ENCODE data around the gene BMP6.

BMP6 gene

GRCh38 chr6:7747433-7747832 is 21.5 kb downstream of the BMP6 start:
- no peak for DNase-seq (ENCODE audit: low read depth in 2 of 2)

- DNase-seq (ENCODE audit: low read depth in 2 of 2) = no peak
Observed at GRCh38 chr6:7747901-7748504, 22.1 kb downstream of the BMP6 start.

GRCh38 chr6:7749478-7749877 is 23.6 kb downstream of the BMP6 start:
- no peak for DNase-seq (ENCODE audit: low read depth in 2 of 2)

GRCh38 chr6:7750197-7750596 is 24.3 kb downstream of the BMP6 start:
- DNase-seq (ENCODE audit: low read depth in 2 of 2) = no peak

GRCh38 chr6:7758456-7758855 is 32.6 kb downstream of the BMP6 start:
- DNase-seq (ENCODE audit: low read depth in 2 of 2) = no peak

GRCh38 chr6:7759320-7759719 is 33.4 kb downstream of the BMP6 start:
- DNase-seq (ENCODE audit: low read depth in 2 of 2) = no peak

GRCh38 chr6:7761051-7761450 is 35.2 kb downstream of the BMP6 start:
- DNase-seq (ENCODE audit: low read depth in 2 of 2) = no peak

GRCh38 chr6:7762760-7763159 is 36.9 kb downstream of the BMP6 start:
- no peak for DNase-seq (ENCODE audit: low read depth in 2 of 2)

- no peak for DNase-seq (ENCODE audit: low read depth in 2 of 2)
Observed at GRCh38 chr6:7763881-7764280, 38.0 kb downstream of the BMP6 start.

GRCh38 chr6:7765575-7766325 is 39.9 kb downstream of the BMP6 start:
- no peak for DNase-seq (ENCODE audit: low read depth in 2 of 2)

GRCh38 chr6:7769702-7770101 is 43.8 kb downstream of the BMP6 start:
- DNase-seq (ENCODE audit: low read depth in 2 of 2) = no peak

GRCh38 chr6:7770111-7770510 is 44.2 kb downstream of the BMP6 start:
- no peak for DNase-seq (ENCODE audit: low read depth in 2 of 2)

GRCh38 chr6:7770601-7771000 is 44.7 kb downstream of the BMP6 start:
- no peak for DNase-seq (ENCODE audit: low read depth in 2 of 2)

- DNase-seq (ENCODE audit: low read depth in 2 of 2) = no peak
Observed at GRCh38 chr6:7773322-7773721, 47.4 kb downstream of the BMP6 start.

GRCh38 chr6:7773914-7774313 is 48.0 kb downstream of the BMP6 start:
- no peak for DNase-seq (ENCODE audit: low read depth in 2 of 2)

GRCh38 chr6:7776509-7776908 is 50.6 kb downstream of the BMP6 start:
- DNase-seq (ENCODE audit: low read depth in 2 of 2) = no peak

- no peak for DNase-seq (ENCODE audit: low read depth in 2 of 2)
Observed at GRCh38 chr6:7777074-7777473, 51.2 kb downstream of the BMP6 start.

GRCh38 chr6:7781240-7781639 is 55.3 kb downstream of the BMP6 start:
- no peak for DNase-seq (ENCODE audit: low read depth in 2 of 2)

- no peak for DNase-seq (ENCODE audit: low read depth in 2 of 2)
Observed at GRCh38 chr6:7784248-7784647, 58.3 kb downstream of the BMP6 start.

- no peak for DNase-seq (ENCODE audit: low read depth in 2 of 2)
Observed at GRCh38 chr6:7784706-7785105, 58.8 kb downstream of the BMP6 start.

- DNase-seq (ENCODE audit: low read depth in 2 of 2) = no peak
Observed at GRCh38 chr6:7785243-7786035, 59.5 kb downstream of the BMP6 start.

- DNase-seq (ENCODE audit: low read depth in 2 of 2) = no peak
Observed at GRCh38 chr6:7786214-7786661, 60.3 kb downstream of the BMP6 start.

GRCh38 chr6:7787137-7787608 is 61.3 kb downstream of the BMP6 start:
- no peak for DNase-seq (ENCODE audit: low read depth in 2 of 2)

Measured in stimulated activated CD8-positive, alpha-beta memory T cell treated with anti-CD3 and anti-CD28 coated beads, Interleukin-2, amount 100 ng/mL, for 1 hour (primary cell).